Spleen (tissue), 7 donors: Measurements from ENCODE around the gene KCTD21.

Experiments used
- CTCF ChIP-seq, 11 experiments: fragments of 200-600 bp in 7 of 11; fragments of 450-650 bp in 4 of 11; sonication (generic) in 4 of 11; IDR thresholded peaks in 8 of 11; conservative IDR thresholded peaks in 3 of 11; 1 replicate in 7 of 11; 2 replicates in 4 of 11; pipeline versions ENCODE4 v1.4.0 to v1.8.0; 2016 to 2021; ENCODE audit warnings: antibody characterized with exemption in 11 of 11, inconsistent platforms in 4 of 11, mild to moderate bottlenecking in 1 of 11
- POLR2AphosphoS5 ChIP-seq, 3 donors: sonication (generic); formaldehyde crosslinking; IDR thresholded peaks; one replicate each; pipeline ENCODE4 v1.5.1; 2017; ENCODE audit warnings: antibody characterized with exemption in 3 of 3
- donor health status: DM: no; HTN: no; CAD: no; lungs with moderate emphysema.
- donor health status: DM: no; HTN: no; CAD: no.
- donor health status: DM: no; HTN: no; CAD: no.

- TF ChIP-seq CTCF (IDR thresholded peaks at IDR 0.05 in 8 of 11, conservative IDR thresholded peaks at IDR 0.05 in 3 of 11) (no peak), POLR2AphosphoS5 (IDR thresholded peaks at IDR 0.05) (no peak)
These were observed 823 bp upstream of the KCTD21 start for GRCh38 chr11:78189174-78189724.
